Measurements from ENCODE around the gene CYP2R1.
A peak's percentile ranks its signal among the peaks of the same experiment; 100 is the strongest.

The CYP2R1 gene

DNA sequence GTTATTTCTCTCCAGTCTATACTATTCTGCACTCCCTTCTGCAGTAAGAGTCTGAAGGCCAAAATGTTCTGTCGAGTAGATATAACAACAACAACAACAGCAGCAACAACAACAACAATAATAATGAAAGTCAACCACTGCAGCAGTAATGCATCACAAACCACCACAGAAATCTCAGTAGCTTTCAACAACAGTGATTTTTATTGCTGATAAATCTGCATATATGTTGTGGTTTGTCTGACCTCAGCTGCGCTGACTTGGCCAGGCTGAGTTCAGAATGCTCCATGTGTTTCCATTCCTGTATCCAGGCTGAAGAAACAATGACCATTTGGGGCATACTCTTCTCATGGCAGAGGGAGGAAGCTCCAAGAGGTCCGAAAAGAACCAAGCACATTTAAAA is 32.3 kb upstream of the CYP2R1 start:
- no peak for DNase-seq (ENCODE audit: insufficient read length, low spot score)
- TF ChIP-seq, protein P1, sequence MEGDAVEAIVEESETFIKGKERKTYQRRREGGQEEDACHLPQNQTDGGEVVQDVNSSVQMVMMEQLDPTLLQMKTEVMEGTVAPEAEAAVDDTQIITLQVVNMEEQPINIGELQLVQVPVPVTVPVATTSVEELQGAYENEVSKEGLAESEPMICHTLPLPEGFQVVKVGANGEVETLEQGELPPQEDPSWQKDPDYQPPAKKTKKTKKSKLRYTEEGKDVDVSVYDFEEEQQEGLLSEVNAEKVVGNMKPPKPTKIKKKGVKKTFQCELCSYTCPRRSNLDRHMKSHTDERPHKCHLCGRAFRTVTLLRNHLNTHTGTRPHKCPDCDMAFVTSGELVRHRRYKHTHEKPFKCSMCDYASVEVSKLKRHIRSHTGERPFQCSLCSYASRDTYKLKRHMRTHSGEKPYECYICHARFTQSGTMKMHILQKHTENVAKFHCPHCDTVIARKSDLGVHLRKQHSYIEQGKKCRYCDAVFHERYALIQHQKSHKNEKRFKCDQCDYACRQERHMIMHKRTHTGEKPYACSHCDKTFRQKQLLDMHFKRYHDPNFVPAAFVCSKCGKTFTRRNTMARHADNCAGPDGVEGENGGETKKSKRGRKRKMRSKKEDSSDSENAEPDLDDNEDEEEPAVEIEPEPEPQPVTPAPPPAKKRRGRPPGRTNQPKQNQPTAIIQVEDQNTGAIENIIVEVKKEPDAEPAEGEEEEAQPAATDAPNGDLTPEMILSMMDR (IDR thresholded peaks at IDR 0.05; ENCODE audit: insufficient read depth, missing control alignments) = no peak
- no peak for FAIRE-seq

DNA sequence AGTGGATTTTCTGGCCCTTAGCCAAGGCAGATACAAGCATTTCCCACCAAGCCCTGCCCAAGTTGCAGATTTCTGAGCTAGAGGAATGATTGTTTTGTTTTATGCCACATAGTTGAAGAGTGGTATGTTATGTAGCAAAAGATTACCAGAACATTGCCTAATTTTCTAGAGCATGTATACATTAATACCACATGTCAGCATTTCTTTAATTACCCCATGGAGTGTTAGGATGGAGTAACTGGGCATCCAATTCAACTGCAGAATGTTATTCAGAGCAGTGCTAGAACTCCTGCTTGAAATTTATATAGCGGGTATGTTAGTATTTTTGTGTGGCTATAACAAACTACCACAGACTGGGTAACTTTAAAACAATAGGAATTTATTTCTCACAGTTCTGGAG is 24.4 kb upstream of the CYP2R1 start:
- FAIRE-seq (no peak), DNase-seq (ENCODE audit: insufficient read length, low spot score) (no peak)
- TF ChIP-seq, protein P1 (IDR thresholded peaks at IDR 0.05; ENCODE audit: insufficient read depth, missing control alignments) = no peak

DNA sequence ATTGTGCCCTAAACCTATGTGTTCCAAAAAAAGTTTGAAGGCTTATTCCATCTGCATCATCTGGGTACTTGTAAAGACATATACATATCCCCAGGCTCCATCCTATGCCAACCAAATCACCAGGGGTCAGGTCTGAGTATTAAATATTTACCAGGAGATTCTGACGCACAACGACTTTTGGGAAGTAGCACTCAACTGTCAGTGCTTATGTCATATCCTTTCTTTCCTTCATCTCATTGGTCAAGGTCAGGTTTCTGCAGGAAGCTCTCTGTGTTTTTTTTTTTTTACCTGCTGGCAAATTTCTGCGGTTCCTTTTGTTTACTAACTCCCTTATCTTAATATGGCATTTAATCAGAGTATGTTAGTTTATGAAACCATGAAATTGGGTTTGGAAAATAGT is 22.5 kb upstream of the CYP2R1 start:
- no peak for FAIRE-seq
- DNase-seq (ENCODE audit: insufficient read length, low spot score) = no peak

DNA sequence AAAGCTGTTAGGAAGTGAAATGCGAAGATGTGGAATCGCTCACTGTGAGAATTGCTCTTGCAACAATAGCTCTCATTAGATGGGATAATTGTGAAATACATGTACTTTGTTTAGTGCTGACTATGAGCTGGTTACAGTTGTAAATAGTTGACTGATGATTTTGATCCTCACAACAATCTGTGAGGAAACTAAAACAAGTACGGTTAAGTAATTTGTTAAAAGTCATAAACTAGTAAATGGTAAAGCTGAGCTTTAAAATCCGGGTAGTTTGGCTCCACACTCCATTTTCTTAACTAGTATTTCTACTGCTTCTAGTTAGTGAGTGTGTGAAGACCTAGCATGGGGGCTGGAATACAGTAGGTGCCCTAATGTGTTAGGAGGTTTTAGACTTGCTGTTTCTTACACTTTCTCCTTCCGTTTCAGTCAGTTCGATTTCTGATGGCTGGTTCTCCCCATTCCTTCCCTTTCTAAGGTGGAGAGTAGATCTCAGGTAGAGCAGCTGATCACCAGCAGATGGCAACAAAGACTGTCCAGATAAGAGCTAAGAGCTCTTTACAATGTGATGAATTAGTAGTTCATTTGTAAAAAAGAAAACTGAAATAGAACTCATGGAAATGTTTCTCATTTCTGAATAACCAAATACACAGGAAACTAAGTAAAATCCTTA is 16.3 kb upstream of the CYP2R1 start:
- TF ChIP-seq, protein P1 (IDR thresholded peaks at IDR 0.05; ENCODE audit: insufficient read depth, missing control alignments) = peak; percentile 74
- peak; percentile 85 for FAIRE-seq
- DNase-seq (ENCODE audit: insufficient read length, low spot score) = no peak

More for the DNA sequence above, 22.5 kb upstream of the CYP2R1 start:
- TF ChIP-seq, protein P1 (IDR thresholded peaks at IDR 0.05; ENCODE audit: insufficient read depth, missing control alignments) = no peak

DNA sequence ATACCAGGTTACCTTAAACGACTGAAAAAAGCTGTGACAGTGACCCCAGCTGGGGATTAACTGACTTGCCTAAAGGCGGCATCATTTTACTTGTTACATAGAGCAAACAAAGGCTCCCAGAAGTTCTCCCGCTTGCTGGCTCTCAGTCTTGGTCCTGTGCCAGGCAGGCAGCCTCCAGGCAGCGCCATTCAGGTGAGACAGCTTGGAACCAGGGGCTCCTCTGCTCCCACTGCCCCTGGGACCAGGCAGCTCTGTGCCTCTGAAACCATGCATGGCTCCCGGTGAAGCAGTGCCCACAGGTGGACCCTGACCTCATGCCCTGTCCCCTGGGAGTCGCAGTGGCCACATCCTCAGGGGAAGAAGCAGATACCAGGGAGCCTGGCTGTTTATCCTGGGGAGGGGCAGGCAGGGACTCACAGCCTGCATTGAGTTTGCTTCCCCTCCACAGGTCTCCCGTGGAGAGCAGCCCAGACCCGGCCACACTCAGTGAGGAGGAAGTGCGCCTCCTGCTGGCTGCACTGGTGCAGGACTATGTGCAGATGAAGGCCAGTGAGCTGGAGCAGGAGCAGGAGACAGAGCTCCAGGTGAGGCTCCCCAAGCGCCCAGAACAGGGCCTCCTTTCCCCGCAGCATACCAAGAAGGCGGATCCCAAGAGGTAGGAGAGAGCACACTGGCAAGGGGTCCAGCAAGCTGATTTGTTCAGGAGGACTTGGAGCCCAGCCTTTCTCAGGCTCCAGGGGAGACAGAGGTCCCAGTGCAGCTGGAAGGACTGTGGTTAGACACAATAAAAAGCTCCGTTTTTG is 15.6 kb upstream of the CYP2R1 start:
- TF ChIP-seq, protein P1 (IDR thresholded peaks at IDR 0.05; ENCODE audit: insufficient read depth, missing control alignments) = peak; percentile 74
- DNase-seq (ENCODE audit: insufficient read length, low spot score) (no peak), FAIRE-seq (no peak)

DNA sequence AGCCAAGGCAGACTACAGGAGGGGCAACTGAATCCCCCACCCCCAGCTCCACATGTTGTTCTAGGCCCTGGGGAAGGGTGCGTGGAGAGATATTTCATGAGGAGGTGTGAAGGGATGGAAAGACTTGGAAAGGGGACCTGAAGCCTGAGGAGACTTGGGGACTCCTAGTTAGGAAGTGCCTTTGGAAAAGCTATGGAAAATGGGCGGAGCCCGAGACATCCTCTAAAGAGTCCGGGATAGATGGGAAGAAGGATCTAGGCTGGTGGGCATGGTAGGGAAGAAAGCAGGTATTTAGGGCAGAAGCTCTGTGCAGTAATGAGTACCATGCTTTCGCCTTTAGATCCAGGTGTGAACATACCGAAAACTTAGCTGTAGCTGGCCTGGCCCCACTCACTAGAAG is 15.0 kb upstream of the CYP2R1 start:
- no peak for FAIRE-seq
- TF ChIP-seq, protein P1 (IDR thresholded peaks at IDR 0.05; ENCODE audit: insufficient read depth, missing control alignments) = no peak

DNA sequence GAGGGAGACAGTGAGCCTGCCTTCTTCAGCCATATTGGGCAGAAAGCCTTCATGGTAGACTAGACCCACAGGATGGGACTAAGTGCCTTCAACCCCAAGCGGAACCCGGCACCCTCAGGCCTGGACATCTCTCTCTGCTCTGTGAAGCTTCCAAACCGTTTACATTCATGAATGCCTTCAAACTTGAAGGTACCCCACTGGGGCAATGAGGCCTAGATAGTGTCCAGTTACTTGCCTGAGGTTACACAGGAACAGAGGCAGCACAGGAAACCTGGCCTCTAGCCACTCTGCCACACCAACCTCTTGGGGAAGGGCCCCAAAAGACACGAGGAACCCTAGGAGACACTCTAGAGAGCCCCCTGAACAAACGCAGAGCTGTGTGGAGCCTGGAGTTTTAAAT is 14.5 kb upstream of the CYP2R1 start:
- FAIRE-seq = no peak
- DNase-seq (ENCODE audit: insufficient read length, low spot score) = no peak
- TF ChIP-seq, protein P1 (IDR thresholded peaks at IDR 0.05; ENCODE audit: insufficient read depth, missing control alignments) = no peak

More for the DNA sequence above, 15.0 kb upstream of the CYP2R1 start:
- no peak for DNase-seq (ENCODE audit: insufficient read length, low spot score)
